ENCODE results near the gene RPTOR. TPM values are rescaled to one million over a fixed set of nuclear protein-coding genes. Genes with fewer than 3 reads are reported as not detected.

RPTOR gene
- total and polyA plus RNA-seq, 10 of the 15 experiments (the other 5 are each of a cell fraction or from before 2014, with no cell fraction given), result 0.18 to 32.1 (median 7.8) TPM

DNA sequence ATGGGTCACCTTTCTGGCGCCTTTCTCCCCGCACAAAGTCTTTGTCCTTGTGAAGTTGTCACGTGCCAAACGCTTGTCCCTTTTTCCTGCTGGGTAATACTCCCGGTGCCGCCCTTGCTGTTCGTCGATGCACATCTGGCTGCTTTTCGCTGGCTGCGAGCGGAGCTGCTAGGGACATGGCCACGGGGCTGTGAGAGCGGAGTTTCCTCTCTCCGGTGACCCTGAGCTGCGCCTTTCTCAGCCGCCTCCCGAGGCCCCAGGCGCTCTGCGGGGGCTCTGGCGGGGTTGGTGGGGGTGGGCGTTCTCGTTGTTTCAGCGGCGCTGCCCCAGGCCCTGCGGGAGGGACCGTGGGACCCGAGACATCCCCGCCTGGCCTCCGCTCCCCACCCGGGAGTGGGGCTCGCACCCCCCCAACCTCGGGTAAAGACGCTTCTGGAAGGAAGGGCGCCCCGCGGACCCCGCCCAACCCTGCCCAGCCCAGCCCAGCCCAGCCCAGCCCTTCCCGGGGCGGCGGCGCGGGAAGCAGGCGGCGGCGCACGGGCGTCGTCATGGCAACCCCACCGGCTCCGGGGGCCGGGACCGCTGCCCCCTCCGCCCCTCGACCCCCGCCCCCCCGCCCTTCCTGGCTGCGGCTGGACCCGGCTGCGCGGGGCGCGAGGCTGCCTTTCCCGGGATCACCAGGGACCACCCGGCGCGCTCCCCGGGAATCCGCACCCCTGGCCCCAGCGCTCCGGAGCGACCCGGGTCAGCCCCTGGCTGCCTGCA is 459.3 kb downstream of the RPTOR start:
- no peak for TF ChIP-seq IKZF1 (conservative IDR thresholded peaks at IDR 0.05)
- peak; percentile 62 for TF ChIP-seq POLR2A (IDR thresholded peaks at IDR 0.05; ENCODE audit: low read depth, low read length)
- H3K36me3 ChIP-seq (ENCODE audit: control insufficient read depth in 2 of 2, insufficient read depth in 2 of 2, low read length in 1 of 2), result peaks cover 0 to 3% of the 10 kb centered on the region in 2 experiments; a peak in 1 of 4 replicates
- ChIA-PET POLR2A (no interaction called here), RAD21 (ENCODE audit: unreplicated experiment) (no interaction called here), CTCF (no interaction called here), SMC1A (ENCODE audit: uncharacterized antibody, unreplicated experiment) (no interaction called here)
- FAIRE-seq (no peak), ATAC-seq (no peak), DNase-seq (ENCODE audit: low read depth, low spot score) (no peak)
- H3K4me2 ChIP-seq (ENCODE audit: control insufficient read depth, insufficient read depth), result no peak overlapping the region
- no peaks in the 10 kb centered on the region for H3K79me2 ChIP-seq (ENCODE audit: control insufficient read depth, insufficient read depth, low read length)
- no peak overlapping the region for H3K4me3 ChIP-seq
- no peaks in the 10 kb centered on the region for H3K4me1 ChIP-seq (ENCODE audit: control insufficient read depth, insufficient read depth, low read length)
- in situ Hi-C loops (cut with MboI) (loop anchor here (25.0 kb wide), 1 partner anchor 233 kb away; the partner anchor contains the start of genes NDUFAF8 and TEPSIN), intact Hi-C loops (cut with micrococcal nuclease; ENCODE audit: unreplicated experiment) (no loop called here)
- no peak overlapping the region for H2AFZ ChIP-seq (ENCODE audit: control insufficient read depth, low read depth, low read length)
- no peak overlapping the region for H3K9ac ChIP-seq (ENCODE audit: control insufficient read depth, insufficient read depth, low read length)
- no peak overlapping the region for H3K27ac ChIP-seq (ENCODE audit: control insufficient read depth, insufficient read depth)
- peaks cover 0 to 5% of the 10 kb centered on the region in 2 experiments; a peak in 3 of 4 replicates for H3K27me3 ChIP-seq (replicated peaks in 1 of 2; ENCODE audit: control insufficient read depth in 2 of 2, insufficient read depth in 2 of 2, low read length in 1 of 2)
- no peaks in the 10 kb centered on the region; the same call in 1 of the 2 replicates for H4K20me1 ChIP-seq (ENCODE audit: control insufficient read depth, insufficient read depth)
- 30% methylated on average over 25 of the region's 72 CpGs for WGBS (ENCODE audit: insufficient coverage, insufficient replicate concordance, low lambda C conversion rate, missing lambda C conversion rate)
- no peaks in the 10 kb centered on the region for H3K9me3 ChIP-seq (replicated peaks; ENCODE audit: control insufficient read depth, insufficient read depth, low read length)
- no TSS peak for BruUV-seq (replicated peaks)

DNA sequence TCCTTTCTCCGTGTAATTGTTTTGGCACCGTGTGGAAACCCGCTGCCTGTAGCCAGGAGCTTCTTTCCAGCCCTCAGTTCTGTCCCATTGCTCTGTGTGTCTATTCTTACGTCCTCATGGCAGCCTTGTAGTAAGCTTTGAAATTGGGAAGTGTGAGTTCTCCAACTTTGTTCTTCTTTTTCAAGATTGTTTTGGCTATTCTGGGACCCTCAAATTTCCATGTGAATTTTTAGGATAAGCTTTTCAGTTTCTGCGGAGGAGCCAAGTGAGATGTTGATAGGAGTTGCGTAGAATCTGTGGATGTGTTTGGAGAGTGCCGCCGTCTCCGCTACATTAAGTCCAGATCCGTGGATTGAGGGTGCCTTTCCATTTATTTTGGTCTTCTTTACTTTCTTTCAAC is 462.3 kb downstream of the RPTOR start:
- intact Hi-C loops (cut with micrococcal nuclease; ENCODE audit: unreplicated experiment), result no loop called here
- Histone ChIP-seq H3K4me1 (ENCODE audit: control insufficient read depth, insufficient read depth, low read length) (no peaks in the 10 kb centered on the region), H3K9me3 (replicated peaks; ENCODE audit: control insufficient read depth, insufficient read depth, low read length) (no peaks in the 10 kb centered on the region; the same call in 2 of the 3 replicates), H3K79me2 (ENCODE audit: control insufficient read depth, insufficient read depth, low read length) (no peaks in the 10 kb centered on the region), H3K27me3 (replicated peaks in 1 of 2; ENCODE audit: control insufficient read depth in 2 of 2, insufficient read depth in 2 of 2, low read length in 1 of 2) (peaks cover 0 to 8% of the 10 kb centered on the region in 2 experiments; a peak in 3 of 4 replicates), H3K36me3 (ENCODE audit: control insufficient read depth in 2 of 2, insufficient read depth in 2 of 2, low read length in 1 of 2) (no peaks in the 10 kb centered on the region), H3K27ac (ENCODE audit: control insufficient read depth, insufficient read depth) (no peak overlapping the region), H3K4me3 (no peak overlapping the region), H4K20me1 (ENCODE audit: control insufficient read depth, insufficient read depth) (no peaks in the 10 kb centered on the region), H2AFZ (ENCODE audit: control insufficient read depth, low read depth, low read length) (no peak overlapping the region), H3K9ac (ENCODE audit: control insufficient read depth, insufficient read depth, low read length) (no peak overlapping the region), H3K4me2 (ENCODE audit: control insufficient read depth, insufficient read depth) (no peak overlapping the region)
- ATAC-seq (no peak), DNase-seq (ENCODE audit: low read depth, low spot score) (no peak), FAIRE-seq (no peak)
- CTCF ChIA-PET, result interaction anchor here (0.6 kb wide), 1 partner anchor 656 kb away, joined by 3 read pairs; no protein-coding TSS in a partner anchor
- WGBS (ENCODE audit: insufficient coverage, insufficient replicate concordance, low lambda C conversion rate, missing lambda C conversion rate), result 50% methylated on average over 10 of the region's 10 CpGs
- SMC1A ChIA-PET (ENCODE audit: uncharacterized antibody, unreplicated experiment), result interaction anchor here (0.7 kb wide), 1 partner anchor 12 kb away, joined by 3 read pairs; no protein-coding TSS in a partner anchor
- RAD21 ChIA-PET (ENCODE audit: unreplicated experiment), result no interaction called here
- POLR2A ChIA-PET, result no interaction called here
- no TSS peak for BruUV-seq (replicated peaks)
- in situ Hi-C loops (cut with MboI), result loop anchor here (25.0 kb wide), 1 partner anchor 230 kb away; the partner anchor contains the start of genes NDUFAF8 and TEPSIN
- no peak for TF ChIP-seq ZNF207 (IDR thresholded peaks at IDR 0.05; ENCODE audit: borderline replicate concordance)
- TF ChIP-seq, protein P1, sequence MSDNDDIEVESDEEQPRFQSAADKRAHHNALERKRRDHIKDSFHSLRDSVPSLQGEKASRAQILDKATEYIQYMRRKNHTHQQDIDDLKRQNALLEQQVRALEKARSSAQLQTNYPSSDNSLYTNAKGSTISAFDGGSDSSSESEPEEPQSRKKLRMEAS (IDR thresholded peaks at IDR 0.05; ENCODE audit: low read depth, low read length), result no peak
- TF ChIP-seq, protein P2, sequence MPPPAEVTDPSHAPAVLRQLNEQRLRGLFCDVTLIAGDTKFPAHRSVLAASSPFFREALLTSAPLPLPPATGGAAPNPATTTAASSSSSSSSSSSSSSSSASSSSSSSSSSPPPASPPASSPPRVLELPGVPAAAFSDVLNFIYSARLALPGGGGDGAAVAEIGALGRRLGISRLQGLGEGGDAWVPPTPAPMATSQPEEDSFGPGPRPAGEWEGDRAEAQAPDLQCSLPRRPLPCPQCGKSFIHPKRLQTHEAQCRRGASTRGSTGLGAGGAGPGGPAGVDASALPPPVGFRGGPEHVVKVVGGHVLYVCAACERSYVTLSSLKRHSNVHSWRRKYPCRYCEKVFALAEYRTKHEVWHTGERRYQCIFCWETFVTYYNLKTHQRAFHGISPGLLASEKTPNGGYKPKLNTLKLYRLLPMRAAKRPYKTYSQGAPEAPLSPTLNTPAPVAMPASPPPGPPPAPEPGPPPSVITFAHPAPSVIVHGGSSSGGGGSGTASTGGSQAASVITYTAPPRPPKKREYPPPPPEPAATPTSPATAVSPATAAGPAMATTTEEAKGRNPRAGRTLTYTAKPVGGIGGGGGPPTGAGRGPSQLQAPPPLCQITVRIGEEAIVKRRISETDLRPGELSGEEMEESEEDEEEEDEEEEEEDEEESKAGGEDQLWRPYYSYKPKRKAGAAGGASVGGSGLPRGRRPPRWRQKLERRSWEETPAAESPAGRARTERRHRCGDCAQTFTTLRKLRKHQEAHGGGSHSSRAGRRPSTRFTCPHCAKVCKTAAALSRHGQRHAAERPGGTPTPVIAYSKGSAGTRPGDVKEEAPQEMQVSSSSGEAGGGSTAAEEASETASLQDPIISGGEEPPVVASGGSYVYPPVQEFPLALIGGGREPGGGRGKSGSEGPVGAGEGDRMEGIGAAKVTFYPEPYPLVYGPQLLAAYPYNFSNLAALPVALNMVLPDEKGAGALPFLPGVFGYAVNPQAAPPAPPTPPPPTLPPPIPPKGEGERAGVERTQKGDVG (CRISPR knock-in tag; IDR thresholded peaks at IDR 0.05), result no peak
- TF ChIP-seq, protein P3, sequence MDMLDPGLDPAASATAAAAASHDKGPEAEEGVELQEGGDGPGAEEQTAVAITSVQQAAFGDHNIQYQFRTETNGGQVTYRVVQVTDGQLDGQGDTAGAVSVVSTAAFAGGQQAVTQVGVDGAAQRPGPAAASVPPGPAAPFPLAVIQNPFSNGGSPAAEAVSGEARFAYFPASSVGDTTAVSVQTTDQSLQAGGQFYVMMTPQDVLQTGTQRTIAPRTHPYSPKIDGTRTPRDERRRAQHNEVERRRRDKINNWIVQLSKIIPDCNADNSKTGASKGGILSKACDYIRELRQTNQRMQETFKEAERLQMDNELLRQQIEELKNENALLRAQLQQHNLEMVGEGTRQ (IDR thresholded peaks at IDR 0.05; ENCODE audit: borderline replicate concordance, low read depth, low read length), result no peak
- TF ChIP-seq ZNF24 (IDR thresholded peaks at IDR 0.05), result no peak
- TF ChIP-seq ZNF217 (IDR thresholded peaks at IDR 0.05), result no peak
- TF ChIP-seq HDAC6 (IDR thresholded peaks at IDR 0.05; ENCODE audit: unreplicated experiment), result no peak
- TF ChIP-seq, protein P4, sequence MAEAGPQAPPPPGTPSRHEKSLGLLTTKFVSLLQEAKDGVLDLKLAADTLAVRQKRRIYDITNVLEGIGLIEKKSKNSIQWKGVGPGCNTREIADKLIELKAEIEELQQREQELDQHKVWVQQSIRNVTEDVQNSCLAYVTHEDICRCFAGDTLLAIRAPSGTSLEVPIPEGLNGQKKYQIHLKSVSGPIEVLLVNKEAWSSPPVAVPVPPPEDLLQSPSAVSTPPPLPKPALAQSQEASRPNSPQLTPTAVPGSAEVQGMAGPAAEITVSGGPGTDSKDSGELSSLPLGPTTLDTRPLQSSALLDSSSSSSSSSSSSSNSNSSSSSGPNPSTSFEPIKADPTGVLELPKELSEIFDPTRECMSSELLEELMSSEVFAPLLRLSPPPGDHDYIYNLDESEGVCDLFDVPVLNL (IDR thresholded peaks at IDR 0.05; ENCODE audit: low read depth, low read length), result no peak
- TF ChIP-seq STAT3 (IDR thresholded peaks at IDR 0.05; ENCODE audit: low read depth, low read length), result no peak
